Tibial nerve (tissue), 3 donors: ENCODE measurements around the gene ATP8A2.

Source experiments
- POLR2A ChIP-seq, 2 donors: fragments of 450-650 bp; IDR thresholded peaks; one replicate each; pipeline ENCODE4 v1.6.1; 2017; ENCODE audit warnings: antibody characterized with exemption in 2 of 2, mild to moderate bottlenecking in 2 of 2, moderate library complexity in 2 of 2
- TF ChIP-seq, protein P1 (sequence below), 5 experiments: fragments of 200-600 bp in 3 of 5; fragments of 450-650 bp in 2 of 5; sonication (generic) in 3 of 5; IDR thresholded peaks; one replicate each; pipeline ENCODE4 v1.5.1; 2016 to 2019; ENCODE audit warnings: antibody characterized with exemption in 5 of 5, mild to moderate bottlenecking in 3 of 5, moderate library complexity in 2 of 5

DNA sequence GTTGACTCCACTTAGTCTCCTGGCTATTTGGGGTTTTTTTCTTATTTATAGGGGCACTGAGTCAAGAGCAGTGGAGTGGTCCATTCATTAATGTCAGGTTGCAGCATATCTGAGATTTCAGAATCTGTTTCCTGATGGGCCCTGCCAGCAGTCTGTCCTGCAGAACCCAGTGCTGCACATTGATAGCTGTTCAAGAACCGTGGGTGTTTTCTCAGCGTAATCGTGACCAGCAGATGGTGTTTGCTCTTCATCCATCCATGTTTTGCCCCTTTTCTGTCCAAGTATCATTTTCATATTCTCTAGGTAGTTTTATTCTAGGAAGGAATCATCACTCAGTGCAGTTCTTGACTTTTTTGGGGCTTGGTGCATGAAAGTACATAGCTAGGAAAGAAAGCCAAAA is 166.5 kb downstream of the ATP8A2 start:
- TF ChIP-seq, protein P1, sequence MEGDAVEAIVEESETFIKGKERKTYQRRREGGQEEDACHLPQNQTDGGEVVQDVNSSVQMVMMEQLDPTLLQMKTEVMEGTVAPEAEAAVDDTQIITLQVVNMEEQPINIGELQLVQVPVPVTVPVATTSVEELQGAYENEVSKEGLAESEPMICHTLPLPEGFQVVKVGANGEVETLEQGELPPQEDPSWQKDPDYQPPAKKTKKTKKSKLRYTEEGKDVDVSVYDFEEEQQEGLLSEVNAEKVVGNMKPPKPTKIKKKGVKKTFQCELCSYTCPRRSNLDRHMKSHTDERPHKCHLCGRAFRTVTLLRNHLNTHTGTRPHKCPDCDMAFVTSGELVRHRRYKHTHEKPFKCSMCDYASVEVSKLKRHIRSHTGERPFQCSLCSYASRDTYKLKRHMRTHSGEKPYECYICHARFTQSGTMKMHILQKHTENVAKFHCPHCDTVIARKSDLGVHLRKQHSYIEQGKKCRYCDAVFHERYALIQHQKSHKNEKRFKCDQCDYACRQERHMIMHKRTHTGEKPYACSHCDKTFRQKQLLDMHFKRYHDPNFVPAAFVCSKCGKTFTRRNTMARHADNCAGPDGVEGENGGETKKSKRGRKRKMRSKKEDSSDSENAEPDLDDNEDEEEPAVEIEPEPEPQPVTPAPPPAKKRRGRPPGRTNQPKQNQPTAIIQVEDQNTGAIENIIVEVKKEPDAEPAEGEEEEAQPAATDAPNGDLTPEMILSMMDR (IDR thresholded peaks at IDR 0.05), result no peak
- TF ChIP-seq POLR2A (IDR thresholded peaks at IDR 0.05), result no peak
